Ovary (tissue), 3 donors: ENCODE measurements around the gene DPYSL4.

ENCODE experiments used
- EP300 ChIP-seq: sonication (generic); formaldehyde crosslinking; IDR thresholded peaks from one replicate; pipeline ENCODE4 v1.6.1; 2017; ENCODE audit warnings: antibody characterized with exemption
- POLR2A ChIP-seq: fragments of 450-650 bp; IDR thresholded peaks from one replicate; pipeline ENCODE4 v1.6.1; 2017; ENCODE audit warnings: antibody characterized with exemption, mild to moderate bottlenecking, moderate library complexity
- TF ChIP-seq, protein P1 (sequence below), 3 donors: fragments of 450-650 bp in 2 of 3; fragments of 200-600 bp in 1 of 3; IDR thresholded peaks; one replicate each; pipeline versions ENCODE4 v1.5.1 to v1.8.0; 2016 to 2022; ENCODE audit warnings: antibody characterized with exemption in 3 of 3, mild to moderate bottlenecking in 1 of 3
- donor health status: DM: no; HTN: no; CAD: no.

GRCh38 chr10:132197271-132198067 lies 10.7 kb downstream of the DPYSL4 start:
- TF ChIP-seq, protein P1, sequence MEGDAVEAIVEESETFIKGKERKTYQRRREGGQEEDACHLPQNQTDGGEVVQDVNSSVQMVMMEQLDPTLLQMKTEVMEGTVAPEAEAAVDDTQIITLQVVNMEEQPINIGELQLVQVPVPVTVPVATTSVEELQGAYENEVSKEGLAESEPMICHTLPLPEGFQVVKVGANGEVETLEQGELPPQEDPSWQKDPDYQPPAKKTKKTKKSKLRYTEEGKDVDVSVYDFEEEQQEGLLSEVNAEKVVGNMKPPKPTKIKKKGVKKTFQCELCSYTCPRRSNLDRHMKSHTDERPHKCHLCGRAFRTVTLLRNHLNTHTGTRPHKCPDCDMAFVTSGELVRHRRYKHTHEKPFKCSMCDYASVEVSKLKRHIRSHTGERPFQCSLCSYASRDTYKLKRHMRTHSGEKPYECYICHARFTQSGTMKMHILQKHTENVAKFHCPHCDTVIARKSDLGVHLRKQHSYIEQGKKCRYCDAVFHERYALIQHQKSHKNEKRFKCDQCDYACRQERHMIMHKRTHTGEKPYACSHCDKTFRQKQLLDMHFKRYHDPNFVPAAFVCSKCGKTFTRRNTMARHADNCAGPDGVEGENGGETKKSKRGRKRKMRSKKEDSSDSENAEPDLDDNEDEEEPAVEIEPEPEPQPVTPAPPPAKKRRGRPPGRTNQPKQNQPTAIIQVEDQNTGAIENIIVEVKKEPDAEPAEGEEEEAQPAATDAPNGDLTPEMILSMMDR (IDR thresholded peaks at IDR 0.05): no peak
- TF ChIP-seq POLR2A (no peak), EP300 (no peak)
